Smooth muscle cell (in vitro differentiated cells): ENCODE results near the gene RTCA. TPM values are rescaled to one million over a fixed set of nuclear protein-coding genes. Genes with fewer than 3 reads are reported as not detected.

Source experiments
- DNase-seq: peaks from one replicate; lab custom pipeline; 2025; ENCODE audit not compliant: unreplicated experiment; lab: John Stamatoyannopoulos, UW
- H2AFZ ChIP-seq: fragments of 200-600 bp; sonication (generic); 2 replicates; pipeline ENCODE4 v1.6.0; 2016; ENCODE audit warnings: antibody characterized with exemption, low read depth, mild to moderate bottlenecking
- H3F3A ChIP-seq: fragments of 200-600 bp; sonication (generic); 2 replicates; pipeline ENCODE4 v1.6.0; 2017; ENCODE audit warnings: antibody characterized with exemption, low read depth
- H3K27ac ChIP-seq: fragments of 200-600 bp; sonication (generic); 2 replicates; pipeline ENCODE4 v1.5.1; 2016; ENCODE audit warnings: low read depth, mild to moderate bottlenecking
- H3K27me3 ChIP-seq: fragments of 200-600 bp; sonication (generic); 2 replicates; pipeline ENCODE4 v1.6.1; 2016; ENCODE audit warnings: low read depth, mild to moderate bottlenecking
- H3K36me3 ChIP-seq: fragments of 200-600 bp; sonication (generic); 2 replicates; pipeline ENCODE4 v1.5.1; 2016; ENCODE audit warnings: low read depth
- H3K4me1 ChIP-seq: fragments of 200-600 bp; sonication (generic); 2 replicates; pipeline ENCODE4 v1.5.1; 2016; ENCODE audit warnings: low read depth
- H3K4me2 ChIP-seq: fragments of 200-600 bp; sonication (generic); 2 replicates; pipeline ENCODE4 v1.6.0; 2016; ENCODE audit warnings: mild to moderate bottlenecking
- H3K4me3 ChIP-seq: fragments of 200-600 bp; sonication (generic); 2 replicates; pipeline ENCODE4 v1.5.1; 2016; ENCODE audit warnings: mild to moderate bottlenecking
- H3K79me2 ChIP-seq: fragments of 200-600 bp; sonication (generic); 2 replicates; pipeline ENCODE4 v1.6.0; 2016; ENCODE audit warnings: low read depth, mild to moderate bottlenecking
- H3K9ac ChIP-seq: fragments of 200-600 bp; sonication (generic); 2 replicates; pipeline ENCODE4 v1.6.0; 2016; ENCODE audit warnings: low read depth
- H3K9me3 ChIP-seq: fragments of 200-600 bp; sonication (generic); replicated peaks from 2 replicates; pipeline ENCODE4 v1.5.1; 2016; ENCODE audit warnings: low read depth
- H4K20me1 ChIP-seq: fragments of 200-600 bp; sonication (generic); 2 replicates; pipeline ENCODE4 v1.6.0; 2016; ENCODE audit warnings: low read depth
- WGBS: methylation state at CpG from one replicate; pipeline ENCODE4 v1.1.7; 2016; ENCODE audit warnings: low lambda C conversion rate; 5-methylcytosine and 5-hydroxymethylcytosine counted together
- polyA plus RNA-seq: library from polyadenylated mRNA; unstranded; fragments of >200 nt; fragmentation: Nextera tagmentation; extraction: Ambion mirVana; gene quantifications from 2 replicates; pipeline ENCODE4 v1.2.1, GENCODE V29; 2016
- total RNA-seq: library from RNA; depleted of rRNA; stranded (reverse); fragments of >200 nt; gene quantifications from 2 replicates; pipeline ENCODE4 v1.2.3, GENCODE V29; 2014
- TF ChIP-seq, protein P1 (sequence below): fragments of 200-600 bp; sonication (generic); IDR thresholded peaks from 2 replicates; pipeline ENCODE4 v1.5.1; 2017; ENCODE audit warnings: borderline replicate concordance, mild to moderate bottlenecking, antibody characterized with exemption; ENCODE audit not compliant: insufficient read depth, poor library complexity, severe bottlenecking

The RTCA gene
- total and polyA plus RNA-seq, 2 experiments from 2014 or later, result 51.7 to 67.5 TPM

DNA sequence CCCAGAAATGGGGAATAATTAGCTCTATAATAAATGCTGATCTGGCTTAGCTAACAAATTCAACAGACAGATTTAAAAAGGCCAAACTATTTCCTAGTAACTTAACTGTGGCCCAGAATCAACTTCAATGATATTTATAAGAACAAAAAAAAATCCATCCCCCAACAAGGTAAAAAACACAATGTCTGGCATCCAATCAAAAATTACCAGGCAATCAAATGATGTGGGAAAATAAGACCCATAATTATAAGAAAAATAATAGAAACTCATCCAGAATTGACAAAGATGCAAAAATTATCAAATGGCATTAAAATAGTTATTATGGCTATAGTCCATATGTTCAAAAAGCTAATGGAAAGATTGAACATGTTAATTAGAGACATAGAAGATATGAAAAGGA, 43.8 kb downstream of the RTCA start:
- no peaks in the 10 kb centered on the region for H3K27me3 ChIP-seq
- TF ChIP-seq, protein P1, sequence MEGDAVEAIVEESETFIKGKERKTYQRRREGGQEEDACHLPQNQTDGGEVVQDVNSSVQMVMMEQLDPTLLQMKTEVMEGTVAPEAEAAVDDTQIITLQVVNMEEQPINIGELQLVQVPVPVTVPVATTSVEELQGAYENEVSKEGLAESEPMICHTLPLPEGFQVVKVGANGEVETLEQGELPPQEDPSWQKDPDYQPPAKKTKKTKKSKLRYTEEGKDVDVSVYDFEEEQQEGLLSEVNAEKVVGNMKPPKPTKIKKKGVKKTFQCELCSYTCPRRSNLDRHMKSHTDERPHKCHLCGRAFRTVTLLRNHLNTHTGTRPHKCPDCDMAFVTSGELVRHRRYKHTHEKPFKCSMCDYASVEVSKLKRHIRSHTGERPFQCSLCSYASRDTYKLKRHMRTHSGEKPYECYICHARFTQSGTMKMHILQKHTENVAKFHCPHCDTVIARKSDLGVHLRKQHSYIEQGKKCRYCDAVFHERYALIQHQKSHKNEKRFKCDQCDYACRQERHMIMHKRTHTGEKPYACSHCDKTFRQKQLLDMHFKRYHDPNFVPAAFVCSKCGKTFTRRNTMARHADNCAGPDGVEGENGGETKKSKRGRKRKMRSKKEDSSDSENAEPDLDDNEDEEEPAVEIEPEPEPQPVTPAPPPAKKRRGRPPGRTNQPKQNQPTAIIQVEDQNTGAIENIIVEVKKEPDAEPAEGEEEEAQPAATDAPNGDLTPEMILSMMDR, result no peak
- H4K20me1 ChIP-seq, result no peaks in the 10 kb centered on the region
- H3K4me1 ChIP-seq, result no peaks in the 10 kb centered on the region
- no peak overlapping the region for H3K4me2 ChIP-seq
- H3K9ac ChIP-seq, result no peak overlapping the region
- H3K4me3 ChIP-seq, result no peak overlapping the region
- H3K9me3 ChIP-seq, result no peaks in the 10 kb centered on the region
- H3K79me2 ChIP-seq, result no peaks in the 10 kb centered on the region
- no peaks in the 10 kb centered on the region for H3F3A ChIP-seq
- no peak overlapping the region for H2AFZ ChIP-seq
- DNase-seq, result no peak
- no peaks in the 10 kb centered on the region for H3K36me3 ChIP-seq
- no peak overlapping the region for H3K27ac ChIP-seq

DNA sequence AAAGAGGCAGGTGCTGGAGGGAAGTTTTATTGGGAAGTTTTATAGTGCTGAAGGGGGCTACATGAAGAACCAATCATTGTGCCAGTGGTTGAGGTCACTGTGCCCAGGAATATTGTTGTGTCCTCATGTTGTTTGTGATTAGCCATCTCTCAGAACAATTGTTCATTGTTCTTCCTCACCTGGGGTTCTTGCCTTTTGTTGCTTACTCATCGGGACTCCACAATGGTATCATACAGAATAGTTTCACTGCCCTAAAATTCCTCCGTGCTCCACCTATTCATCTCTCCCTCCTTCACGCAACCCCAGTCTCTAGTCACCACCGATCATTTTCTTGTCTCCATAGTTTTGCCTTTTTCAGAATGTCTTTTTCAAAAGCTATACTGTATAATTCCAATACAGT, 47.4 kb downstream of the RTCA start:
- Histone ChIP-seq H3K27ac (no peak overlapping the region), H2AFZ (no peak overlapping the region), H3K36me3 (no peaks in the 10 kb centered on the region), H3K27me3 (no peaks in the 10 kb centered on the region), H3K9me3 (peaks cover 3% of the 10 kb centered on the region), H3F3A (no peaks in the 10 kb centered on the region), H3K4me2 (no peak overlapping the region), H3K4me1 (no peaks in the 10 kb centered on the region), H3K4me3 (no peak overlapping the region), H3K9ac (no peak overlapping the region), H4K20me1 (no peaks in the 10 kb centered on the region), H3K79me2 (no peaks in the 10 kb centered on the region)
- no peak for DNase-seq
- 72% methylated on average over 4 of the region's 4 CpGs for WGBS
- TF ChIP-seq, protein P1, result no peak

- Histone ChIP-seq H3K9ac (no peak overlapping the region), H3K4me3 (no peak overlapping the region), H4K20me1 (no peaks in the 10 kb centered on the region), H3K4me2 (no peak overlapping the region), H3K79me2 (no peaks in the 10 kb centered on the region), H3K36me3 (no peaks in the 10 kb centered on the region), H3F3A (no peaks in the 10 kb centered on the region), H3K9me3 (peaks cover 3% of the 10 kb centered on the region), H3K4me1 (no peaks in the 10 kb centered on the region), H3K27me3 (no peaks in the 10 kb centered on the region), H3K27ac (no peak overlapping the region), H2AFZ (no peak overlapping the region)
- TF ChIP-seq, protein P1, result no peak
- DNase-seq, result no peak
These were observed 50.6 kb downstream of the RTCA start for GRCh38 chr1:100316622-100317021.

DNA sequence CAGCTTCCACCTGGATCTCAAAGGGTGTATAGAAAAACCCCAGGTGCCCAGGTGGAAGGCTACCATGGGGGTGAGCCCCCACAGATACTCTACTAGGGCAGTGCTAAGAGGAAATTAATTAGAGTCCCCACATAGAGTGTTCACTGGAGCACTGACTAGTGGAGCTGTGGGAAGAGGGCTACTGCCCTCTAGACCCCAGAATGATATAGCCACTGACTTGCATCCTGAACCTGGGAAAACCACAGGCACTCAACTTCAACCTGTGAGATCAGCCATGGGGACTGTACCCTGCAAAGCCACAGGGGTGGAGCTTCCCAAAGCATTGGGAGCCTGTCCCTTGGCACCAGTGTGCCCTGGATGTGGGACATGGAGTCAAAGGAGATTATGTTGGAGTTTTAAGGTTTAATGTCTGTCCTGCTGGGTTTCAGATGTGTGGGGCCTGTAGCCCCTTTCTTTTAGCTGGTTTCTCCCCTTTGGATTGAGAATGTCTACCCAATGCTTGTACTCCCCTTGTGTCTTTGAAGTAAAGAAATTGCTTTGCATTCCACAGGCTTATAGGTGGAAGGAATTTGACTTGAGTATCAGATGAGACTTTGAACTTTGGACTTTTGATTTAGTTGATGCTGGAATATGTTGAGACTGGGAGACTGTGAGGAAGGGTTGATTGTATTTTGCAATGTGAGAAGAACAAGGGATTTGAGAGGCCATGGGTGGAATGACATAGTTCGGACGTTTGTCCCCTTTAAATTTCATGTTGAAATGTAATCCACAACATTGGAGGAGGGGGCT, 54.5 kb downstream of the RTCA start:
- no peaks in the 10 kb centered on the region for H3K27me3 ChIP-seq
- TF ChIP-seq, protein P1, result no peak
- H3K4me2 ChIP-seq, result no peak overlapping the region
- no peaks in the 10 kb centered on the region for H3K4me1 ChIP-seq
- no peak overlapping the region for H2AFZ ChIP-seq
- H3K27ac ChIP-seq, result no peak overlapping the region
- no peak for DNase-seq
- no peak overlapping the region for H3K4me3 ChIP-seq
- no peaks in the 10 kb centered on the region for H3K36me3 ChIP-seq
- H3F3A ChIP-seq, result no peaks in the 10 kb centered on the region
- 86% methylated on average over 2 of the region's 2 CpGs for WGBS
- H4K20me1 ChIP-seq, result no peaks in the 10 kb centered on the region
- H3K9ac ChIP-seq, result no peak overlapping the region
- peaks cover 3% of the 10 kb centered on the region for H3K9me3 ChIP-seq
- H3K79me2 ChIP-seq, result no peaks in the 10 kb centered on the region
